COLO668 (cell line): ENCODE data around the gene DCTD.

ENCODE experiments used
- DNase-seq: peaks from one replicate; lab custom pipeline; 2025; ENCODE audit not compliant: unreplicated experiment; lab: John Stamatoyannopoulos, UW

Gene DCTD

GRCh38 chr4:182842759-182843390, 74.3 kb downstream of the DCTD start:
- DNase-seq = no peak

- no peak for DNase-seq
These were observed 75.0 kb downstream of the DCTD start for GRCh38 chr4:182842104-182842600.

- no peak for DNase-seq
These were observed 77.1 kb downstream of the DCTD start for GRCh38 chr4:182840108-182840507.
